GM21390 (cell line): ENCODE data around the gene KIFAP3.
"Not testable (repeated sequence)": the region's sequence is repeated elsewhere in the genome, so short reads cannot be mapped to it uniquely, and the experiment has no call there.

ENCODE experiments used
- ATAC-seq: cut with Tn5 transposase; IDR thresholded peaks from one replicate; pipeline ENCODE4 v1.9.1; 2021; ENCODE audit not compliant: unreplicated experiment

Gene KIFAP3

GRCh38 chr1:170074250-170075157, at the start of gene KIFAP3:
Gene KIFAP3 (minus strand): TSS chr1:170074695. CDS start chr1:170074467, 228 bp downstream.
- peak; percentile 97 for ATAC-seq

- ATAC-seq = no peak
Observed at GRCh38 chr1:170122366-170122765, 47.9 kb upstream of the KIFAP3 start.

- ATAC-seq = no peak
Observed at GRCh38 chr1:170114906-170115305, 40.4 kb upstream of the KIFAP3 start.

DNA sequence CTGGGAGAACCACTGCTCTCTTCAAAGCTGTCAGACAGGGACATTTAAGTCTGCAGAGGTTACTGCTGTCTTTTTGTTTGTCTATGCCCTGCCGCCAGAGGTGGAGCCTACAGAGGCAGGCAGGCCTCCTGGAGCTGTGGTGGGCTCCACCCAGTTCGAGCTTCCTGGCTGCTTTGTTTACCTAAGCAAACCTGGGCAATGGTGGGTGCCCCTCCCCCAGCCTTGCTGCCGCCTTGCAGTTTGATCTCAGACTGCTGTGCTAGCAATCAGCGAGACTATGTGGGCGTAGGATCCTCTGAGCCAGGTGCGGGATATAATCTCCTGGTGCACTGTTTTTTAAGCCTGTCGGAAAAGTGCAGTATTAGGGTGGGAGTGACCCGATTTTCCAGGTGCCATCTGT, 38.6 kb upstream of the KIFAP3 start:
- ATAC-seq = not testable (repeated sequence)

GRCh38 chr1:170097449-170097948, 23.0 kb upstream of the KIFAP3 start:
- no peak for ATAC-seq

- ATAC-seq = no peak
Observed at GRCh38 chr1:170096806-170097340, 22.4 kb upstream of the KIFAP3 start.

DNA sequence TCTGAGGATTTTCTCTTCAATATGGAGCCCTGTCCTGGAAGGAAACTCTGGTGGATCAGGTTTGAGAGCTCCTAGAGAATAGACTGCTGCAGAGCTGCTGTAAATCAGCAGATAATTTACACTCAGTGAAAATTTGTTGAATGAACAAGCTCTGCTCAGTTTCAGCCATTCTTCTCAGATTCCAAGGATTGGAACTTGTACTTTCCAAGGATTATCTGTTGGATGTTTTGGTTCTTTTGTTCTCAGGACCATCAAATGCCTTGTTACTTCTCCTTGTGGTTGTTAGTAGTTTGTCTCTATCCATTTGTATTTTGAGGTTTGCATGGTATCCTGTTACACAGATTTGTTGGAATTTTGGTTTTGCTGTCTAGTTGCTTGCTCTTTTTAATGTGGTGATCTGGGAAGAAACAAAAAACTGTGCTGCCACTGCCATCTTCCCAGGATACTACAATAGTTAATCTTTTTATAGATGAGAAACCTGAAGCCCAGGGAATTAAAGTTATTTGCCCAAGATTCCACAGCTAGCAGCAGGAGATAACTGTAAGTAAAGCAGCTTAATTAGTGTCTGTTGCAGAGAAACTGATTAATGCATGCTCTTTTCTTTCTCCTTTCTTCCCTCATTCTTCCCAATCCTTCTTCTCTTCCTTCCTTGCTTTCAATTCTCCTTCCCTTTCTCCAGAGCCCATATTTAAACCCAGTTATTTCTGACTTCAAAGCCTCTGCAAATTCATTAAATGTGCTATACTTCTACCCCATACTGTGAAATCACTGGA, 21.7 kb upstream of the KIFAP3 start:
- ATAC-seq = no peak

- ATAC-seq = not testable (repeated sequence)
Observed at GRCh38 chr1:170094697-170095616, 20.5 kb upstream of the KIFAP3 start.

GRCh38 chr1:170086399-170087032, 12.0 kb upstream of the KIFAP3 start:
- no peak for ATAC-seq

DNA sequence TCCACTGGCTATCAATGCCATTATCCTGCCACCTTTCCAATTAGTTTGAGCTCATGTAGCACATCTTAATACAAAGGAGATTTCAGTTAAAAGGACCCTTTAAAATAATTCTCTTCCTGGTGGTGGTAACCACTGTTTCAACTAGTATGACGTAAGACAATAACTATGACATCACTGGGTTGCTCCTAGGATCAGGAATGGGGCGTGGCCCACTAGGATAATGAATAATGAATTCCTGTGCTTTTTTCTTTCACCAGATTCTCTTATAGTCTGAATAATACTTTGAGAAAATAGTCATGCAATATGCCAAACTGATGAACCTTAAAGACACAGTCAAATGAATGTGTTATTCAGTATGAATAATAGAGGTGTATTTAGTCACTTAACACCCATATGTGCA, 10.6 kb upstream of the KIFAP3 start:
- ATAC-seq = no peak

DNA sequence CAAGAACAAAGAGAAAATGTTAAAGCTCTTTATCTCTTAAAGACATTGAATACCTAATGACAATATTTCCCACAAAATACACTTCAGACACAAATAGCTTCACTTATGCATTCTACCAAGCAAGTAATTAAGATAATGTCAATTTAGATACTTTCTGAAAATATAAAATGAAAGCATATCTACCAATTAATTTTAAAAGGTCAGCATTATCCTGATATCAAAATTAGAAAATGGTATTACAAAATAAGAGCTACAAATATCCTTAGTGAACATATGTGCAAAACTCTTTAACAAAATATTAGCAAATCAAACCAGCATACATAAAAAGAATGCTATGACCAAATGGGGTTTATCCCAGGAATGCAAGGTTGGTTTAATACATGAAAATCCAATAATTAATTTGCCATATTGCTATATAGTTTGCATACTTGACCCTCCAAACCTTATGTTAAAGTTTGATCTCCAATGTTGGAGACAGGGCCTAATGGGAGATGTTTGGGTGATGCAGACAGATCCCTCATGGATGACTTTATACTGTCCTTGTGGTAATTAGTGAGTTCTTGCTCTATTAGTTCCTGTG, 4.2 kb upstream of the KIFAP3 start:
- ATAC-seq = no peak

- no peak for ATAC-seq
Observed at GRCh38 chr1:170077926-170078325, 3.4 kb upstream of the KIFAP3 start.

GRCh38 chr1:170076952-170077351, 2.5 kb upstream of the KIFAP3 start:
- not testable (repeated sequence) for ATAC-seq

DNA sequence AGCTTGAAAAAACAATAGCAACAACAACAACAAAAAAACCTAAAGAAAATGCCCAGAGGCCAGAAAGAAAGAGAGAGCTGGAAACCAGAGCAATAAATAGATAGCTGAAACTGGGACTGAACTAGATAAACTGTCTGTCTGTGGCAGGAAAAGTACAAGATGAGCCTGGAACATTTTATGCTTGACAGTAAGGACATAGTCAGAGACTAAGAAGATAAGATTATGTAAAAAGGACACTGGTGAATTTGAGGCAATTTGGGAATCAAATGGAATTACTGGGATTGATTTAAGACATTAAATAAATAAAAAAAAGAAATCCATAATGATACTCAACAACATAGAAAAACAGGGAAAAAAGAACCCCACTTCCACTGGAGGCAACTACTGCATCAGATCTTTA, 1.7 kb upstream of the KIFAP3 start:
- ATAC-seq = no peak

- ATAC-seq = no peak
Observed at GRCh38 chr1:170075186-170075585, 691 bp upstream of the KIFAP3 start.

DNA sequence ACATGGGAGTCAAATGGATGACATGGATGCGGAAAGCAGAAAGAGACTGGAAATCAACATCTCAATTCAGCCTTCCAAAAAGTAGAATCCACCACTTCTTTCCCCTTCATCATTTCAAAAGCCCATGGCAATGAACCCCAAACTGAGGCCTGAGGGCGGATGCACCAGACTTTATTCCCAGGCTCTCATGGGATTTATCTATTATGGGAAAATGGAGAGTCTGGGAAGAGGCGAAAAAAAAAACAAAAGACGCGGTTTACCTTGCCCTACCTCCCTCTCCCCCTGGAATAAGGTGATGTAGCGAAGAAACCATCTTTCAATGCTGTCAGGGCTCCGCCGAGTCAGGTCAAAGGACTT, 624 bp downstream of the KIFAP3 start:
- no peak for ATAC-seq

- ATAC-seq = no peak
Observed at GRCh38 chr1:170071378-170071777, 3.1 kb downstream of the KIFAP3 start.

GRCh38 chr1:170068923-170069322, 5.6 kb downstream of the KIFAP3 start:
- ATAC-seq = no peak

GRCh38 chr1:170067253-170067819, 7.2 kb downstream of the KIFAP3 start:
- ATAC-seq = peak; percentile 40
